ENCODE measurements around the gene C19orf12. TPM values are rescaled to one million over a fixed set of nuclear protein-coding genes. Genes with fewer than 3 reads are reported as not detected.

Gene C19orf12
- total RNA-seq, 1 experiment from 2014 or later: 17.5 TPM

DNA sequence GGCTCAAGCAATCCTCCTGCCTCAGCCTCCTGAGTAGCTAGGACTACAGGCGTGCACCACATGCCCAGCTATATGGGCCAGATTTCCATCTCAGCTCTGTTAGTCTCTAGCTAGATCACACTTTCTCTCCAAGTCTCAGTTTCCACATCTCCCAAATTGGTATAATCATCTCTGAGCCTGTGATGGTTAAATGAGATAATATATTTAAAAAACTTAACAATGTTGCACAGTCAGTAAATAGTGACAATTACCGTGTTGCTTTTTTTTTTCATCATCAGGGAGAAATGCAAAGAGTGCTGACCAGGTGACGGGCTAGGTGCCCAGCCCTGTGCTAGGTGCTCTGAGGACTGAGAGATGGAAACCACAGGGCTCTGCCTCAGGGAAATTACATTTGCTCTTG is 36.9 kb upstream of the C19orf12 start:
- Histone ChIP-seq H2BK5ac (ENCODE audit: insufficient read length, low read length) (no peak overlapping the region), H3K4me1 (ENCODE audit: insufficient read depth, low read length) (no peaks in the 10 kb centered on the region), H2AFZ (ENCODE audit: low read length) (no peak overlapping the region), H3K23ac (ENCODE audit: insufficient read length, low read depth, low read length) (no peak overlapping the region), H3T11ph (ENCODE audit: low read length) (no peak overlapping the region), H3K79me1 (ENCODE audit: insufficient read depth, low read depth, low read length, poor library complexity, severe bottlenecking) (no peaks in the 10 kb centered on the region), H4K91ac (ENCODE audit: insufficient read length, low read depth, low read length) (no peak overlapping the region), H2BK20ac (ENCODE audit: low read depth, low read length, poor library complexity, severe bottlenecking) (no peak overlapping the region), H3K4me2 (ENCODE audit: insufficient read depth, insufficient read length, low read length) (no peak overlapping the region), H3K14ac (ENCODE audit: insufficient read depth, low read length) (no peak overlapping the region), H3K9ac (ENCODE audit: extremely low read depth, insufficient read length, low read length) (no peak overlapping the region), H3K9me3 (ENCODE audit: control insufficient read depth, low read depth, low read length) (no peaks in the 10 kb centered on the region), H3K4ac (ENCODE audit: low read depth, low read length) (no peak overlapping the region), H2BK15ac (ENCODE audit: low read depth, low read length) (no peak overlapping the region), H3K27me3 (ENCODE audit: insufficient read depth, low read length) (no peaks in the 10 kb centered on the region), H3K18ac (ENCODE audit: insufficient read length, low read depth, low read length) (no peak overlapping the region), H2BK12ac (ENCODE audit: insufficient read length, low read depth, low read length) (no peak overlapping the region), H4K20me1 (ENCODE audit: control insufficient read depth, insufficient read depth, insufficient read length) (no peaks in the 10 kb centered on the region), H4K8ac (replicated peaks; ENCODE audit: insufficient read length, low read depth, low read length) (no peak overlapping the region), H3K27ac (ENCODE audit: insufficient read length, low read depth, low read length) (no peak overlapping the region), H4K5ac (ENCODE audit: insufficient read length, low read depth, low read length) (no peak overlapping the region), H2AK5ac (ENCODE audit: insufficient read length, low read length) (no peak overlapping the region), H3K79me2 (ENCODE audit: insufficient read depth, low read length) (no peaks in the 10 kb centered on the region), H3K56ac (ENCODE audit: insufficient read length, low read depth, low read length) (no peak overlapping the region), H2BK120ac (ENCODE audit: low read depth, low read length, poor library complexity, severe bottlenecking) (no peak overlapping the region), H3K23me2 (ENCODE audit: insufficient read length, low read depth, low read length, poor library complexity, severe bottlenecking) (no peaks in the 10 kb centered on the region)
- Mint-ChIP-seq H3K4me1 (peaks cover 0 to 2% of the 10 kb centered on the region in 2 experiments; a peak in 1 of 4 replicates), H3K27me3 (ENCODE audit: low read depth) (no peaks in the 10 kb centered on the region; the same call in none of the 2 replicates), H3K9me3 (no peaks in the 10 kb centered on the region), H3K4me3 (no peak overlapping the region), H3K36me3 (ENCODE audit: insufficient read depth in 1 of 3, low read depth in 3 of 3) (no peaks in the 10 kb centered on the region), H3K27ac (no peak overlapping the region)
- DNase-seq: no peak
- TF ChIP-seq, protein P1, sequence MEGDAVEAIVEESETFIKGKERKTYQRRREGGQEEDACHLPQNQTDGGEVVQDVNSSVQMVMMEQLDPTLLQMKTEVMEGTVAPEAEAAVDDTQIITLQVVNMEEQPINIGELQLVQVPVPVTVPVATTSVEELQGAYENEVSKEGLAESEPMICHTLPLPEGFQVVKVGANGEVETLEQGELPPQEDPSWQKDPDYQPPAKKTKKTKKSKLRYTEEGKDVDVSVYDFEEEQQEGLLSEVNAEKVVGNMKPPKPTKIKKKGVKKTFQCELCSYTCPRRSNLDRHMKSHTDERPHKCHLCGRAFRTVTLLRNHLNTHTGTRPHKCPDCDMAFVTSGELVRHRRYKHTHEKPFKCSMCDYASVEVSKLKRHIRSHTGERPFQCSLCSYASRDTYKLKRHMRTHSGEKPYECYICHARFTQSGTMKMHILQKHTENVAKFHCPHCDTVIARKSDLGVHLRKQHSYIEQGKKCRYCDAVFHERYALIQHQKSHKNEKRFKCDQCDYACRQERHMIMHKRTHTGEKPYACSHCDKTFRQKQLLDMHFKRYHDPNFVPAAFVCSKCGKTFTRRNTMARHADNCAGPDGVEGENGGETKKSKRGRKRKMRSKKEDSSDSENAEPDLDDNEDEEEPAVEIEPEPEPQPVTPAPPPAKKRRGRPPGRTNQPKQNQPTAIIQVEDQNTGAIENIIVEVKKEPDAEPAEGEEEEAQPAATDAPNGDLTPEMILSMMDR (conservative IDR thresholded peaks at IDR 0.05): no peak
- WGBS (ENCODE audit: extremely low coverage, insufficient read length, low lambda C conversion rate): no CpG with 5 or more reads among the region's 3 CpGs
